ENCODE measurements around the gene LAPTM4A. TPM values are rescaled to one million over a fixed set of nuclear protein-coding genes. Genes with fewer than 3 reads are reported as not detected.

Gene LAPTM4A
- total and polyA plus RNA-seq, 2 of the 4 experiments (the other 2 are of a cell fraction): 97.7 to 401 TPM

- Histone ChIP-seq H3K23ac (ENCODE audit: low read depth, low read length) (peak overlapping the region; percentile 74), H2BK20ac (ENCODE audit: low read depth, low read length) (no peak overlapping the region), H4K91ac (ENCODE audit: insufficient read depth, low read depth, low read length) (peak overlapping the region; percentile 34; the same call in 1 of the 2 replicates), H2BK15ac (ENCODE audit: low read depth, low read length) (no peak overlapping the region), H2BK5ac (ENCODE audit: low read depth, low read length, poor library complexity, severe bottlenecking) (peak overlapping the region; percentile 28), H3K9me1 (ENCODE audit: insufficient read depth, low read length) (no peaks in the 10 kb centered on the region), H3K4me2 (ENCODE audit: low read depth, low read length) (peak overlapping the region; percentile 80), H2AK5ac (ENCODE audit: low read depth, low read length) (0 out of 2 replicates have a peak overlapping the region, but pooled peaks have one; percentile 1), H4K8ac (ENCODE audit: low read depth in 2 of 2, low read length in 2 of 2) (peak overlapping the region; percentile 69 to 92; a peak in 3 of 4 replicates), H3K27ac (ENCODE audit: insufficient read depth, low read length) (peak overlapping the region; percentile 51; the same call in 1 of the 2 replicates), H2BK120ac (ENCODE audit: low read depth, low read length) (peak overlapping the region; percentile 21; the same call in 1 of the 2 replicates), H3K4ac (ENCODE audit: low read depth, low read length) (peak overlapping the region; percentile 67), H3K36me3 (ENCODE audit: control insufficient read depth, insufficient read depth, low read length) (peaks cover 3% of the 10 kb centered on the region; the same call in 1 of the 2 replicates), H3K27me3 (ENCODE audit: control insufficient read depth, insufficient read depth, low read length) (no peaks in the 10 kb centered on the region), H2AK9ac (replicated peaks; ENCODE audit: low read depth, low read length, poor library complexity) (peak overlapping the region; percentile 38), H4K5ac (ENCODE audit: low read depth, low read length) (peak overlapping the region; percentile 53; the same call in 1 of the 2 replicates), H3K9ac (ENCODE audit: low read depth, low read length) (peak overlapping the region; percentile 61), H3K9me3 (ENCODE audit: control insufficient read depth, insufficient read depth, low read length) (no peaks in the 10 kb centered on the region), H4K20me1 (ENCODE audit: insufficient read depth, low read length) (no peaks in the 10 kb centered on the region), H3K79me1 (ENCODE audit: low read depth in 1 of 2, low read length in 2 of 2) (peaks cover 8 to 29% of the 10 kb centered on the region in 2 experiments), H3K14ac (replicated peaks; ENCODE audit: low read depth, low read length) (peak overlapping the region; percentile 75), H3K18ac (ENCODE audit: low read depth, low read length) (no peak overlapping the region), H3K4me3 (ENCODE audit: insufficient read depth, low read depth, low read length) (peak overlapping the region; percentile 95), H2AFZ (replicated peaks; ENCODE audit: low read length, poor library complexity) (peak overlapping the region; percentile 97), H3K4me1 (ENCODE audit: control insufficient read depth, insufficient read depth, low read length) (peaks cover 2% of the 10 kb centered on the region; the same call in 1 of the 2 replicates), H3K56ac (ENCODE audit: extremely low read depth, insufficient read depth, low read length) (peak overlapping the region; percentile 63)
- in situ Hi-C loops (cut with MboI; ENCODE audit: low sequenced_read_pairs): no loop called here
- no TSS peak for BruUV-seq (replicated peaks)
- dilution Hi-C loops (cut with HindIII; ENCODE audit: low sequenced_read_pairs, unreplicated experiment): no loop called here
- ChIA-PET POLR2A (ENCODE audit: unreplicated experiment) (interaction anchor here (1.0 kb wide), 1 partner anchor 16 kb away, joined by 3 read pairs; no protein-coding TSS in a partner anchor), CTCF (interaction anchor here (0.6 kb wide), 1 partner anchor 1635 kb away, joined by 3 read pairs; no protein-coding TSS in a partner anchor)
- DNase-seq (no peak), ATAC-seq (ENCODE audit: low read depth) (no peak; the same call in 1 of the 2 replicates)
- intact Hi-C loops (cut with micrococcal nuclease): no loop called here
- TF ChIP-seq FOS (IDR thresholded peaks at IDR 0.05; ENCODE audit: low read depth, low read length) (no peak), USF2 (IDR thresholded peaks at IDR 0.05; ENCODE audit: low read depth, low read length) (no peak), POLR2A (IDR thresholded peaks at IDR 0.05; ENCODE audit: low read depth, low read length) (no peak), SMC3 (IDR thresholded peaks at IDR 0.05; ENCODE audit: low read depth, low read length) (no peak), RCOR1 (IDR thresholded peaks at IDR 0.05; ENCODE audit: insufficient replicate concordance, low read length) (no peak), CEBPB (IDR thresholded peaks at IDR 0.05; ENCODE audit: low read depth, low read length) (0 out of 2 replicates have a peak, but pooled peaks have one; percentile 34), CHD1 (IDR thresholded peaks at IDR 0.05; ENCODE audit: low read depth, low read length) (no peak), RFX5 (IDR thresholded peaks at IDR 0.05; ENCODE audit: low read depth, low read length) (no peak)
- no CpG with 5 or more reads among the region's 8 CpGs for WGBS, 2 experiments (ENCODE audit: extremely low coverage in 2 of 2, insufficient read length in 1 of 2)
Measured at GRCh38 chr2:19989342-19989666, 62.1 kb downstream of the LAPTM4A start.
